K562 (cell line): Measurements from ENCODE around the gene AP2S1. TPM values are rescaled to one million over a fixed set of nuclear protein-coding genes. Genes with fewer than 3 reads are reported as not detected.
A peak's percentile ranks its signal among the peaks of the same experiment; 100 is the strongest.

Experiments used
- BMI1 ChIP-seq: fragments of 150-350 bp; IDR thresholded peaks from 2 replicates; pipeline ENCODE4 v1.6.1; 2014; ENCODE audit warnings: low read length
- KLF16 ChIP-seq: IDR thresholded peaks from 2 replicates; pipeline ENCODE4 v1.6.1; 2016; ENCODE audit warnings: antibody characterized with exemption
- TAF7 ChIP-seq: fragments of 450-650 bp; IDR thresholded peaks from 2 replicates; pipeline ENCODE4 v1.6.1; 2016; ENCODE audit warnings: missing genetic modification characterization, missing compliant biosample characterization
- polyA plus RNA-seq, 8 experiments: library from polyadenylated mRNA; depleted of rRNA in 4 of 8; stranded (reverse) in 5 of 8; unstranded in 3 of 8; fragments of >200 nt; fragmentation: Nextera tagmentation in 2 of 8; fragmentation: Illumina TruSeq in 1 of 8; extraction: Ambion mirVana in 2 of 8; extraction: Trizol in 1 of 8; gene quantifications; 2 replicates each; pipeline versions ENCODE4 v1.2.1 to v1.2.3, GENCODE V29; 2011 to 2014; ENCODE audit warnings: inconsistent platforms in 1 of 8, missing spikeins in 1 of 8
- total RNA-seq, 7 experiments: library from RNA; depleted of rRNA in 6 of 7; stranded (reverse); fragments of >200 nt in 6 of 7; fragmentation: Illumina TruSeq in 2 of 7; extraction: Trizol in 2 of 7; gene quantifications; 2 replicates each; pipeline versions ENCODE4 v1.2.1 to v1.2.3, GENCODE V29; 2011 to 2021; ENCODE audit warnings: low replicate concordance in 1 of 7
- TF ChIP-seq, protein P1 (sequence below): fragments of 450-650 bp; IDR thresholded peaks from 2 replicates; pipeline ENCODE4 v1.6.1; 2018; ENCODE audit not compliant: partially characterized antibody
- TF ChIP-seq, protein P2 (sequence below): fragments of 450-650 bp; IDR thresholded peaks from 2 replicates; pipeline ENCODE4 v1.6.1; 2016; ENCODE audit warnings: mild to moderate bottlenecking, moderate library complexity
- TF ChIP-seq, protein P3 (sequence below): sonication (generic); formaldehyde crosslinking; IDR thresholded peaks from 2 replicates; pipeline ENCODE4 v1.8.0; 2022; ENCODE audit warnings: missing genetic modification reagents, mild to moderate bottlenecking, borderline replicate concordance
- TF ChIP-seq, protein P4 (sequence below): sonication (generic); formaldehyde crosslinking; IDR thresholded peaks from 2 replicates; pipeline ENCODE4 v1.9.0; 2022; ENCODE audit warnings: mild to moderate bottlenecking, missing genetic modification reagents

AP2S1 gene
- total and polyA plus RNA-seq, 9 of the 15 experiments (the other 6 are each of a cell fraction or from before 2014, with no cell fraction given), result 32.4 to 294 (median 136) TPM

DNA sequence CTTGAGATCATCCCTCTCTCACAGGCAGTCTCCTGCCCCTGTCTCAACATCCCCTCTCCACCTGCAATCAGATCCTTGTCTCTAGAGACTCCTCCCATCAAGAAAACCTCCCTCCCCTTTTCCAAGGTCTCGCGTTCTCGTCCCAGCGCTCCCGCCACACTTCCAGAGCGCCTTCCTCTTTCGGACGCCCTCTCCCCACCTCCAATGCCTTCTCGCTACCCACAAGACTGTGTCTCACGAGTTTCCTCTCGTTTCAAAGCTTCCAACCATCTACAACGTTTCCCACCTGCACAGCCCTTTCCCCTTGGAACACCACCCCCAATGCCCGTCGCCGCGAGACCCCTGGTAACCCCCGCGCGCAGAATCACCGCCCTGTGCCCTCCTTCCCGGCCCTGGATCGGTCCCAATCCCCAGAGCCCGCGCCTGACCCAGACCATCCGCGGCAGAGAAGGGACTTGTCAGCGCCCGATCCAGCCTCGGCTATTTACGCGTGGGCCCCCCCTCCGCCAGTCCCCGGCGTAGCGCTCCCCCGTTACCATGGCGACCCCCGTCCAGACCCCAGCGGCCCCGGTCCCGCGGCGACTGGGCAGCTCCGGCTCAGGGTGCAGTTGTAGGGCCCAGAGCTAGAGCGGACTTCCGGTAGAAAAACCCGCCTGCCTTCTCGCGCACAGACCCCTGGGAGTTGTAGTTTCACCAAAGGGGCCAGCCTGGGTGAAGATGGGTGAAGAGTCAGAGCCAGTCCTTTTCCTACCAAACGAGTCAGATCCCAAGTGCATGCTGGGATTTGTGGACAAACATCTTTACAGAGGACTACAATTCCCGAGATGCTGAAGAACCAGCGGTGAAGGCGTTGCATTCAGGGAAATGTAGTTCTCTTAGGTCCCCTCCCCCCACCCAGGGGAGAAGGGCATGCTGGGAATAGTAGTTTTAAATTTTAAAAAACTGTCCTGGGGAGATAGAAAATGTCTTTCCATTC, at the start of gene AP2S1 (continued):
- TF ChIP-seq BMI1 (no peak), KLF16 (no peak), TAF7 (tag) (0 out of 2 replicates have a peak, but pooled peaks have one; percentile 54)
- TF ChIP-seq, protein P1, sequence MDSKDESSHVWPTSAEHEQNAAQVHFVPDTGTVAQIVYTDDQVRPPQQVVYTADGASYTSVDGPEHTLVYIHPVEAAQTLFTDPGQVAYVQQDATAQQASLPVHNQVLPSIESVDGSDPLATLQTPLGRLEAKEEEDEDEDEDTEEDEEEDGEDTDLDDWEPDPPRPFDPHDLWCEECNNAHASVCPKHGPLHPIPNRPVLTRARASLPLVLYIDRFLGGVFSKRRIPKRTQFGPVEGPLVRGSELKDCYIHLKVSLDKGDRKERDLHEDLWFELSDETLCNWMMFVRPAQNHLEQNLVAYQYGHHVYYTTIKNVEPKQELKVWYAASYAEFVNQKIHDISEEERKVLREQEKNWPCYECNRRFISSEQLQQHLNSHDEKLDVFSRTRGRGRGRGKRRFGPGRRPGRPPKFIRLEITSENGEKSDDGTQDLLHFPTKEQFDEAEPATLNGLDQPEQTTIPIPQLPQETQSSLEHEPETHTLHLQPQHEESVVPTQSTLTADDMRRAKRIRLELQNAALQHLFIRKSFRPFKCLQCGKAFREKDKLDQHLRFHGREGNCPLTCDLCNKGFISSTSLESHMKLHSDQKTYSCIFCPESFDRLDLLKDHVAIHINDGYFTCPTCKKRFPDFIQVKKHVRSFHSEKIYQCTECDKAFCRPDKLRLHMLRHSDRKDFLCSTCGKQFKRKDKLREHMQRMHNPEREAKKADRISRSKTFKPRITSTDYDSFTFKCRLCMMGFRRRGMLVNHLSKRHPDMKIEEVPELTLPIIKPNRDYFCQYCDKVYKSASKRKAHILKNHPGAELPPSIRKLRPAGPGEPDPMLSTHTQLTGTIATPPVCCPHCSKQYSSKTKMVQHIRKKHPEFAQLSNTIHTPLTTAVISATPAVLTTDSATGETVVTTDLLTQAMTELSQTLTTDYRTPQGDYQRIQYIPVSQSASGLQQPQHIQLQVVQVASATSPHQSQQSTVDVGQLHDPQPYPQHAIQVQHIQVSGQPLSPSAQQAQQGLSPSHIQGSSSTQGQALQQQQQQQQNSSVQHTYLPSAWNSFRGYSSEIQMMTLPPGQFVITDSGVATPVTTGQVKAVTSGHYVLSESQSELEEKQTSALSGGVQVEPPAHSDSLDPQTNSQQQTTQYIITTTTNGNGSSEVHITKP, result no peak
- TF ChIP-seq, protein P2, sequence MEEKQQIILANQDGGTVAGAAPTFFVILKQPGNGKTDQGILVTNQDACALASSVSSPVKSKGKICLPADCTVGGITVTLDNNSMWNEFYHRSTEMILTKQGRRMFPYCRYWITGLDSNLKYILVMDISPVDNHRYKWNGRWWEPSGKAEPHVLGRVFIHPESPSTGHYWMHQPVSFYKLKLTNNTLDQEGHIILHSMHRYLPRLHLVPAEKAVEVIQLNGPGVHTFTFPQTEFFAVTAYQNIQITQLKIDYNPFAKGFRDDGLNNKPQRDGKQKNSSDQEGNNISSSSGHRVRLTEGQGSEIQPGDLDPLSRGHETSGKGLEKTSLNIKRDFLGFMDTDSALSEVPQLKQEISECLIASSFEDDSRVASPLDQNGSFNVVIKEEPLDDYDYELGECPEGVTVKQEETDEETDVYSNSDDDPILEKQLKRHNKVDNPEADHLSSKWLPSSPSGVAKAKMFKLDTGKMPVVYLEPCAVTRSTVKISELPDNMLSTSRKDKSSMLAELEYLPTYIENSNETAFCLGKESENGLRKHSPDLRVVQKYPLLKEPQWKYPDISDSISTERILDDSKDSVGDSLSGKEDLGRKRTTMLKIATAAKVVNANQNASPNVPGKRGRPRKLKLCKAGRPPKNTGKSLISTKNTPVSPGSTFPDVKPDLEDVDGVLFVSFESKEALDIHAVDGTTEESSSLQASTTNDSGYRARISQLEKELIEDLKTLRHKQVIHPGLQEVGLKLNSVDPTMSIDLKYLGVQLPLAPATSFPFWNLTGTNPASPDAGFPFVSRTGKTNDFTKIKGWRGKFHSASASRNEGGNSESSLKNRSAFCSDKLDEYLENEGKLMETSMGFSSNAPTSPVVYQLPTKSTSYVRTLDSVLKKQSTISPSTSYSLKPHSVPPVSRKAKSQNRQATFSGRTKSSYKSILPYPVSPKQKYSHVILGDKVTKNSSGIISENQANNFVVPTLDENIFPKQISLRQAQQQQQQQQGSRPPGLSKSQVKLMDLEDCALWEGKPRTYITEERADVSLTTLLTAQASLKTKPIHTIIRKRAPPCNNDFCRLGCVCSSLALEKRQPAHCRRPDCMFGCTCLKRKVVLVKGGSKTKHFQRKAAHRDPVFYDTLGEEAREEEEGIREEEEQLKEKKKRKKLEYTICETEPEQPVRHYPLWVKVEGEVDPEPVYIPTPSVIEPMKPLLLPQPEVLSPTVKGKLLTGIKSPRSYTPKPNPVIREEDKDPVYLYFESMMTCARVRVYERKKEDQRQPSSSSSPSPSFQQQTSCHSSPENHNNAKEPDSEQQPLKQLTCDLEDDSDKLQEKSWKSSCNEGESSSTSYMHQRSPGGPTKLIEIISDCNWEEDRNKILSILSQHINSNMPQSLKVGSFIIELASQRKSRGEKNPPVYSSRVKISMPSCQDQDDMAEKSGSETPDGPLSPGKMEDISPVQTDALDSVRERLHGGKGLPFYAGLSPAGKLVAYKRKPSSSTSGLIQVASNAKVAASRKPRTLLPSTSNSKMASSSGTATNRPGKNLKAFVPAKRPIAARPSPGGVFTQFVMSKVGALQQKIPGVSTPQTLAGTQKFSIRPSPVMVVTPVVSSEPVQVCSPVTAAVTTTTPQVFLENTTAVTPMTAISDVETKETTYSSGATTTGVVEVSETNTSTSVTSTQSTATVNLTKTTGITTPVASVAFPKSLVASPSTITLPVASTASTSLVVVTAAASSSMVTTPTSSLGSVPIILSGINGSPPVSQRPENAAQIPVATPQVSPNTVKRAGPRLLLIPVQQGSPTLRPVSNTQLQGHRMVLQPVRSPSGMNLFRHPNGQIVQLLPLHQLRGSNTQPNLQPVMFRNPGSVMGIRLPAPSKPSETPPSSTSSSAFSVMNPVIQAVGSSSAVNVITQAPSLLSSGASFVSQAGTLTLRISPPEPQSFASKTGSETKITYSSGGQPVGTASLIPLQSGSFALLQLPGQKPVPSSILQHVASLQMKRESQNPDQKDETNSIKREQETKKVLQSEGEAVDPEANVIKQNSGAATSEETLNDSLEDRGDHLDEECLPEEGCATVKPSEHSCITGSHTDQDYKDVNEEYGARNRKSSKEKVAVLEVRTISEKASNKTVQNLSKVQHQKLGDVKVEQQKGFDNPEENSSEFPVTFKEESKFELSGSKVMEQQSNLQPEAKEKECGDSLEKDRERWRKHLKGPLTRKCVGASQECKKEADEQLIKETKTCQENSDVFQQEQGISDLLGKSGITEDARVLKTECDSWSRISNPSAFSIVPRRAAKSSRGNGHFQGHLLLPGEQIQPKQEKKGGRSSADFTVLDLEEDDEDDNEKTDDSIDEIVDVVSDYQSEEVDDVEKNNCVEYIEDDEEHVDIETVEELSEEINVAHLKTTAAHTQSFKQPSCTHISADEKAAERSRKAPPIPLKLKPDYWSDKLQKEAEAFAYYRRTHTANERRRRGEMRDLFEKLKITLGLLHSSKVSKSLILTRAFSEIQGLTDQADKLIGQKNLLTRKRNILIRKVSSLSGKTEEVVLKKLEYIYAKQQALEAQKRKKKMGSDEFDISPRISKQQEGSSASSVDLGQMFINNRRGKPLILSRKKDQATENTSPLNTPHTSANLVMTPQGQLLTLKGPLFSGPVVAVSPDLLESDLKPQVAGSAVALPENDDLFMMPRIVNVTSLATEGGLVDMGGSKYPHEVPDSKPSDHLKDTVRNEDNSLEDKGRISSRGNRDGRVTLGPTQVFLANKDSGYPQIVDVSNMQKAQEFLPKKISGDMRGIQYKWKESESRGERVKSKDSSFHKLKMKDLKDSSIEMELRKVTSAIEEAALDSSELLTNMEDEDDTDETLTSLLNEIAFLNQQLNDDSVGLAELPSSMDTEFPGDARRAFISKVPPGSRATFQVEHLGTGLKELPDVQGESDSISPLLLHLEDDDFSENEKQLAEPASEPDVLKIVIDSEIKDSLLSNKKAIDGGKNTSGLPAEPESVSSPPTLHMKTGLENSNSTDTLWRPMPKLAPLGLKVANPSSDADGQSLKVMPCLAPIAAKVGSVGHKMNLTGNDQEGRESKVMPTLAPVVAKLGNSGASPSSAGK, result no peak; the same call in 1 of the 2 replicates
- TF ChIP-seq, protein P3, sequence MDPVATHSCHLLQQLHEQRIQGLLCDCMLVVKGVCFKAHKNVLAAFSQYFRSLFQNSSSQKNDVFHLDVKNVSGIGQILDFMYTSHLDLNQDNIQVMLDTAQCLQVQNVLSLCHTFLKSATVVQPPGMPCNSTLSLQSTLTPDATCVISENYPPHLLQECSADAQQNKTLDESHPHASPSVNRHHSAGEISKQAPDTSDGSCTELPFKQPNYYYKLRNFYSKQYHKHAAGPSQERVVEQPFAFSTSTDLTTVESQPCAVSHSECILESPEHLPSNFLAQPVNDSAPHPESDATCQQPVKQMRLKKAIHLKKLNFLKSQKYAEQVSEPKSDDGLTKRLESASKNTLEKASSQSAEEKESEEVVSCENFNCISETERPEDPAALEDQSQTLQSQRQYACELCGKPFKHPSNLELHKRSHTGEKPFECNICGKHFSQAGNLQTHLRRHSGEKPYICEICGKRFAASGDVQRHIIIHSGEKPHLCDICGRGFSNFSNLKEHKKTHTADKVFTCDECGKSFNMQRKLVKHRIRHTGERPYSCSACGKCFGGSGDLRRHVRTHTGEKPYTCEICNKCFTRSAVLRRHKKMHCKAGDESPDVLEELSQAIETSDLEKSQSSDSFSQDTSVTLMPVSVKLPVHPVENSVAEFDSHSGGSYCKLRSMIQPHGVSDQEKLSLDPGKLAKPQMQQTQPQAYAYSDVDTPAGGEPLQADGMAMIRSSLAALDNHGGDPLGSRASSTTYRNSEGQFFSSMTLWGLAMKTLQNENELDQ (CRISPR knock-in tag), result 0 out of 2 replicates have a peak, but pooled peaks have one; percentile 5
- TF ChIP-seq, protein P4, sequence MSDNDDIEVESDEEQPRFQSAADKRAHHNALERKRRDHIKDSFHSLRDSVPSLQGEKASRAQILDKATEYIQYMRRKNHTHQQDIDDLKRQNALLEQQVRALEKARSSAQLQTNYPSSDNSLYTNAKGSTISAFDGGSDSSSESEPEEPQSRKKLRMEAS (CRISPR knock-in tag), result 0 out of 2 replicates have a peak, but pooled peaks have one; percentile 32
